Measurements from ENCODE around the gene RNU7-1.
A peak's percentile ranks its signal among the peaks of the same experiment; 100 is the strongest.

RNU7-1 gene

DNA sequence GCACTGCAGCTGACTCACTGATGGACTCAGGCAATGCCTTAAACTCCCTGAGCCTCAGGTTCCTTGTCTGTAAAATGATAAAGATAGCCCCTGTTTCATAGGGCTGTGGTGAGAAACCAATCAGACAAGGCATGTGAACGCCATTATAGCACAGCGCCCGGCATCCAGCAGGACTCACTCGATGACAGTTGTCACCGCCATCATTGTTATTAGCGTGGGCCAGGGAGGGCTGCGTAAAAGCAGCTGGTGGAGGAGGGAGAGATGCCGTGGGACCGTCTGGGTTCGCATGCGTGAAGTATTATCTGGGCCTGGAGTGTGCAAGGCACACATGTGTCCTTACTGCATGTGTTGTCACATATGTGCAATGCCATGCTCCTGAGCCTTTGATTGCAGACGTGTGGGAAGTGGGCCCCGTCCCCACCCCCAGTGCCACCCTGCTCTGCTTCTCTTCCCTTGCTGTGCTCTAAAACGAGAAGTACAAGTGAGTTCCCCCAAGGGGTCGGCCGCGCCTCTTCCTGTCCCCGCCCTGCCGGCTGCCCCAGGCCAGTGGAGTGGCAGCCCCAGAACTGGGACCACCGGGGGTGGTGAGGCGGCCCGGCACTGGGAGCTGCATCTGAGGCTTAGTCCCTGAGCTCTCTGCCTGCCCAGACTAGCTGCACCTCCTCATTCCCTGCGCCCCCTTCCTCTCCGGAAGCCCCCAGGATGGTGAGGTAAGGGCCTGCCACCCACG is 7.4 kb downstream of the RNU7-1 start, which contains the start of gene PTPN6:
TSS of gene PTPN6 (plus strand) at position 546 of the 730 bp plus-strand sequence. CDS start at position 703, 157 bp downstream.
- H3K4me1 Mint-ChIP-seq = peaks cover 16% of the 10 kb centered on the region
- H3K27ac Mint-ChIP-seq = no peak within 1 kb of the TSS
- no peaks in the 10 kb centered on the region for H3K36me3 Mint-ChIP-seq (ENCODE audit: low read depth)
- TF ChIP-seq, protein P1, sequence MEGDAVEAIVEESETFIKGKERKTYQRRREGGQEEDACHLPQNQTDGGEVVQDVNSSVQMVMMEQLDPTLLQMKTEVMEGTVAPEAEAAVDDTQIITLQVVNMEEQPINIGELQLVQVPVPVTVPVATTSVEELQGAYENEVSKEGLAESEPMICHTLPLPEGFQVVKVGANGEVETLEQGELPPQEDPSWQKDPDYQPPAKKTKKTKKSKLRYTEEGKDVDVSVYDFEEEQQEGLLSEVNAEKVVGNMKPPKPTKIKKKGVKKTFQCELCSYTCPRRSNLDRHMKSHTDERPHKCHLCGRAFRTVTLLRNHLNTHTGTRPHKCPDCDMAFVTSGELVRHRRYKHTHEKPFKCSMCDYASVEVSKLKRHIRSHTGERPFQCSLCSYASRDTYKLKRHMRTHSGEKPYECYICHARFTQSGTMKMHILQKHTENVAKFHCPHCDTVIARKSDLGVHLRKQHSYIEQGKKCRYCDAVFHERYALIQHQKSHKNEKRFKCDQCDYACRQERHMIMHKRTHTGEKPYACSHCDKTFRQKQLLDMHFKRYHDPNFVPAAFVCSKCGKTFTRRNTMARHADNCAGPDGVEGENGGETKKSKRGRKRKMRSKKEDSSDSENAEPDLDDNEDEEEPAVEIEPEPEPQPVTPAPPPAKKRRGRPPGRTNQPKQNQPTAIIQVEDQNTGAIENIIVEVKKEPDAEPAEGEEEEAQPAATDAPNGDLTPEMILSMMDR (IDR thresholded peaks at IDR 0.05; ENCODE audit: unreplicated experiment in 3 of 3) = no peak
- H3K27me3 Mint-ChIP-seq (ENCODE audit: low read depth) = peaks cover 4% of the 10 kb centered on the region
- H3K9me3 Mint-ChIP-seq = no peaks in the 10 kb centered on the region
- H3K4me3 Mint-ChIP-seq = no peak within 1 kb of the TSS

DNA sequence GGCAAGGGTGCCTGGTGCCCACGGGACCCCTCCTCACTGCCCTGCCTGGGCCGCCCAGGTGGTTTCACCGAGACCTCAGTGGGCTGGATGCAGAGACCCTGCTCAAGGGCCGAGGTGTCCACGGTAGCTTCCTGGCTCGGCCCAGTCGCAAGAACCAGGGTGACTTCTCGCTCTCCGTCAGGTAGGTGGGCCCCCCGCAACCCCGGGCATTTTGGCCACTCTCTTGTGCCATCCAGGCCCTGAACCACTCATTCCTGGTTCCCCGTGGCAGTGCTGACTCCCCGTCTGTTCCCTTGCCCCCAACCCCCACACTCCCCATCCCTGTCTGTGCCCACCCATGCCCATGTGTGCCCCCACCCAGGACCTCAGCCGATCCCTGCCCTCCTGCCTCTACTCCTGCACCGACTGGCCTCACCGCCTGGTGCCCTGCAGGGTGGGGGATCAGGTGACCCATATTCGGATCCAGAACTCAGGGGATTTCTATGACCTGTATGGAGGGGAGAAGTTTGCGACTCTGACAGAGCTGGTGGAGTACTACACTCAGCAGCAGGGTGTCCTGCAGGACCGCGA is 8.0 kb downstream of the RNU7-1 start:
- Mint-ChIP-seq H3K36me3 (ENCODE audit: low read depth) (no peaks in the 10 kb centered on the region), H3K27me3 (ENCODE audit: low read depth) (peaks cover 4% of the 10 kb centered on the region), H3K27ac (no peak overlapping the region), H3K9me3 (no peaks in the 10 kb centered on the region), H3K4me3 (no peak overlapping the region), H3K4me1 (peaks cover 12% of the 10 kb centered on the region)
- TF ChIP-seq, protein P1 (IDR thresholded peaks at IDR 0.05; ENCODE audit: unreplicated experiment in 3 of 3) = no peak

DNA sequence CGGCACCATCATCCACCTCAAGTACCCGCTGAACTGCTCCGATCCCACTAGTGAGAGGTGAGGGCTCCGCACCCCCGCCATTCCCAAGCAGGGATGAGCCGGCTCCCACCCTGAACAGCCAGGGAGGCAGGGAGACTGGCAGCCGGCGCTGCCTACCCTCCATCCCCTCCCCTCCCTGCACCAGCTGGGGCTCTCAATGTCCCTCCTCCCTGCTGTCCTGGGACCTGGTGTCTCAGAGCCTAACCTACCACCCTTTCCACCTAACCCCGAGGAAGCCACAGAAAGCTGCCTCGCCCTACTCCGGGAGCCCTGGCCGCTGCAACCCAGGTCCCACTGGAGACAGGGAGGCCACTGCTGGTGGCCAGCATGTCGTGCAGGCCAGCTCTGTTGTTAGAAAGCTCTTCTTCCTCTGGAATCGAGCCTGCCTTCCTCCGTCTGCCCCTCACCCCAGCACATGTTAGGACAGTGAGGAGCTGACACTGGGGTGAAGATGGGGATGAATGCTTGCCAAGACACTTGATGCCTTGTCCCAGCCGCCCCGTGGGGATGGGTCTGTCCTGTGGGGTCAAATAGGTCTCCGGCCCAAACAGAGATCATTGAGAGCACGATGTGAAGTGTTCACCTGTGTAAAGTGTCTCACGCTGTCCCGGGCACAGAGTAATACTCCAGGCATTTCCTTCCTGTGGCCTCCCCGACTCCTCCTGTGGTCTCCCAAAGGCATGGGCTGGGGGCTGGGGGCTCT is 8.7 kb downstream of the RNU7-1 start:
- peaks cover 4% of the 10 kb centered on the region for H3K27me3 Mint-ChIP-seq (ENCODE audit: low read depth)
- H3K4me1 Mint-ChIP-seq = peaks cover 6% of the 10 kb centered on the region

DNA sequence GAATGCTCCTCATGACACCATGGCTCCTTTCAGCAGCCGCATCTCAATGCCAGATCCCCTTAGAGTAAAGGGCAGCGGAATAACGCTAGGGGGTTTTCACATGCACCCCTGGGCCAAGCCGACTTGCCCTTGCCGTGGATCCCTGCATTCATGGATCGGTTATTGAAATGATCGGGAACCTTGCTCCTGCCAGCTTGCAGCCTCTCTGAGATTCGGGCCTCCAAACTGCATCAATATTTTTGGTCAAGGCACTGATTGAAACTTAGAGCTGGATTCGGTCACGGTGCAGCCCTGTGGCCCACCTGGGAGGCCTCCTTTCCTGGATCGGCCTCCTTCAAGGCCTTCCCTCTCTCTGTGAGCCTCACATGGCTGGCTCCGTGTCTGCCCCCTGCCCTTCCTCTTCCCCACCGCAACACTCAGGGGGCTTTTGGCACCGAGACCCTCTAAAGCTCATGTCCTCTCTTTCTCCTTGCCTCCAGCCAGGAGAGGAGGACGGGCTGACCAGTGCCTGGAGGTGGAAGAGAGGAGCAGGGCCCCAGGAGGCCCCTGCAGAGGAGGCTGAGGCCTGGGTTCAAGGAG is 9.3 kb downstream of the RNU7-1 start:
- Mint-ChIP-seq H3K4me3 (no peak overlapping the region), H3K27me3 (ENCODE audit: low read depth) (peaks cover 4% of the 10 kb centered on the region), H3K9me3 (no peaks in the 10 kb centered on the region), H3K36me3 (ENCODE audit: low read depth) (no peaks in the 10 kb centered on the region), H3K27ac (peak overlapping the region in 1 of 3 experiments; percentile 18), H3K4me1 (peaks cover 6% of the 10 kb centered on the region)
- TF ChIP-seq, protein P1 (IDR thresholded peaks at IDR 0.05; ENCODE audit: unreplicated experiment in 3 of 3) = no peak

More for the DNA sequence above, 8.7 kb downstream of the RNU7-1 start:
- TF ChIP-seq, protein P1 (IDR thresholded peaks at IDR 0.05; ENCODE audit: unreplicated experiment in 3 of 3) = no peak
- Mint-ChIP-seq H3K27ac (peak overlapping the region in 1 of 3 experiments; percentile 18), H3K36me3 (ENCODE audit: low read depth) (no peaks in the 10 kb centered on the region), H3K9me3 (no peaks in the 10 kb centered on the region), H3K4me3 (no peak overlapping the region)

DNA sequence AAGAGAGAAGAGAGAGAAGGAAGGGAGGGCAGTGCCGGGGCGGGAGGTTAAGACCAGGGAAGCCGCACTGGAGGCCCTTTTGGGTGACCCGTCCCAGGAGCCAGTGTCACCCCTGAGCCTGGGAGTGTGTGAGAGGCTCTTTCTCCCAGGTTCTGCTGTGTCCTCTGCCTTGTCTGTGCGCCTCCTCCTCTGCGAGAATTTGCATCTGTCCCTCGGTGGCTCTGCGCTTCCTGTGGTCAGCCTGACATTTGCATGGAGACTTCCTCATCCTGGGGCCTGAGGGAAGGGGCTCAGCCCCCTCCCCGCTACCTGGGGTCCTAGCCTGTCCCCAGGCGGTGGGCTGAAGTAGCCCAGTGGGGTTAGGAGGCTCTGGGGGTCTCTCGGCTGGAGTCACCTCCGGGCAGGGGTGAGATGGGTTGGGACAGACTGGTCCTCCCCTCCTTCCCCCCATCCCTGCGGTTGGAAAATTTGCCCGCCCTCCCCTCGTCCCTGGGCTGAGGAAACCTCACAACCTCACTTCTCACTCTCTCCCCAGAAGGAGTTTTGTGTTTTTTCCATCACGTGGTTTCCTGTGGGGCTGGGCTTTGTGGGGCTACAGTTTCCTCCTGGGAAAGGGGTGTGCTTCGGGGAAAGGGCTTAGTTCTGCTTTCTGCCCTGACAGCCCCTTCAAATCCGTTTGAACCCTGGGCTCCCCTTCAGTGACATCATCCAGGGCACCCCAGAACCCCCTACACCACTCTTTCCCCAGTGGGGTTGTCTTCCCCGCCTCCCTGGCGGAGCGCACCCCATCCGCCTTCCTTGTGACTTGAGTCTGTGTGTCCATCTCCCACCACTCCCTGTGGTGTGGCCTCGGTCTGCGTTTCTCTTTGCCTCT is 10.1 kb downstream of the RNU7-1 start:
- H3K4me1 Mint-ChIP-seq = peaks cover 6% of the 10 kb centered on the region
- H3K9me3 Mint-ChIP-seq = no peaks in the 10 kb centered on the region
- no peaks in the 10 kb centered on the region for H3K36me3 Mint-ChIP-seq (ENCODE audit: low read depth)
- TF ChIP-seq, protein P1 (IDR thresholded peaks at IDR 0.05; ENCODE audit: unreplicated experiment in 3 of 3) = no peak
- no peaks in the 10 kb centered on the region for H3K27me3 Mint-ChIP-seq (ENCODE audit: low read depth)
- peak overlapping the region; percentile 68 to 87 (median 75) for H3K27ac Mint-ChIP-seq
- H3K4me3 Mint-ChIP-seq = peak overlapping the region in 1 of 3 experiments; percentile 30

Measured in nephron (organoid).